ENCODE results near the gene RXRA. TPM values are rescaled to one million over a fixed set of nuclear protein-coding genes. Genes with fewer than 3 reads are reported as not detected.

RXRA gene
- total and polyA plus RNA-seq, 2 donors (not counting 1 experiment from before 2014, with no cell fraction given) = 2.6 to 6.8 TPM

- Histone ChIP-seq H2AFZ (ENCODE audit: insufficient read depth, low read depth, low read length, poor library complexity, severe bottlenecking) (no peak overlapping the region), H4K20me1 (ENCODE audit: control insufficient read depth, insufficient read depth, low read length, poor library complexity, severe bottlenecking) (peaks cover 6% of the 10 kb centered on the region), H3K79me2 (ENCODE audit: control insufficient read depth, insufficient read depth, low read length) (peaks cover 10% of the 10 kb centered on the region), H3K4me1 (ENCODE audit: control insufficient read depth in 2 of 2, insufficient read depth in 2 of 2, low read length in 2 of 2) (peaks cover 20 to 29% of the 10 kb centered on the region in 2 donors), H3K9me3 (ENCODE audit: control extremely low read depth in 1 of 3, control insufficient read depth in 2 of 3, insufficient read depth in 1 of 3, low read length in 2 of 3) (no peaks in the 10 kb centered on the region), H3K36me3 (replicated peaks in 1 of 2; ENCODE audit: control extremely low read depth in 1 of 2, control insufficient read depth in 1 of 2, extremely low read depth in 1 of 2, insufficient read depth in 2 of 2, low read length in 1 of 2) (no peaks in the 10 kb centered on the region), H3K27me3 (replicated peaks in 1 of 4; ENCODE audit: control extremely low read depth in 1 of 4, control insufficient read depth in 3 of 4, insufficient read depth in 4 of 4, low read length in 3 of 4) (no peaks in the 10 kb centered on the region), H3K4me3 (ENCODE audit: control extremely low read depth in 1 of 5, extremely low read depth in 1 of 5, insufficient read depth in 1 of 5, low read depth in 2 of 5, low read length in 4 of 5) (no peak overlapping the region), H3K4me2 (replicated peaks; ENCODE audit: low read depth, low read length, poor library complexity, severe bottlenecking) (peak overlapping the region; percentile 70), H3K9ac (ENCODE audit: low read length) (no peak overlapping the region), H3K27ac (ENCODE audit: low read length in 2 of 2) (no peak overlapping the region)
- Mint-ChIP-seq H3K27me3 (no peaks in the 10 kb centered on the region), H3K4me1 (peaks cover 26% of the 10 kb centered on the region), H3K4me3 (no peak overlapping the region), H3K9me3 (ENCODE audit: insufficient read depth) (no peaks in the 10 kb centered on the region), H3K27ac (no peak overlapping the region)
- DNase-seq (no peak), ATAC-seq (ENCODE audit: low read depth) (no peak)
- TF ChIP-seq CTCF (IDR thresholded peaks at IDR 0.05) (no peak), EZH2 (IDR thresholded peaks at IDR 0.05; ENCODE audit: borderline replicate concordance, insufficient read depth, low read depth, low read length, poor library complexity, severe bottlenecking) (no peak)
- intact Hi-C loops (cut with micrococcal nuclease) = no loop called here
- ChIA-PET POLR2A (interaction anchor here (0.6 kb wide), 1 partner anchor 558 kb away, joined by 3 read pairs; no protein-coding TSS in a partner anchor), CTCF (interaction anchor here (0.9 to 1.3 kb wide), 2 partner anchors 9 to 60 kb away, joined by 3 read pairs; no protein-coding TSS in a partner anchor)
- WGBS (ENCODE audit: insufficient coverage) = 90% methylated on average over 14 of the region's 14 CpGs
Measured at GRCh38 chr9:134382733-134383132, 56.5 kb downstream of the RXRA start.

DNA sequence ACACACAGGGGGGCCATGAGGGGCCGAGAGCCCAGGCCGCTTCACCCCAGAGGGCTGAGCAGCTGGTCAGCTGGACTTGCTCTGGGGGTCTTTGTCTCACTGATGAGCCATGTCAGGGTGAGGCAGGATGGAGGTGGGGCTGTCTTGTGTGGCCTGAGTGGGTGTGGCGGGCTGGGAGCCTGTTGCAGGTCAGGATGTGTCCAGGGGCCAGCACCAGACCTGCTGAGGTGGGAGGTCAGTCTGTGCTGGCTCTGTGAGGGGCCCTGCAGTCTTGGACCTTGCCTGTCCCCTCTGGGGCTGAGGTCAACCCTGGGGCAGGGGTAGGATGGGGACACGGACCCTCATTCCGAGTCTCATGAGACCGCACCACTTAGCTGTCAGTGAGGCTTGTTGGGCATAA lies 56.9 kb downstream of the RXRA start:
- H3K9ac ChIP-seq (ENCODE audit: low read length) = no peak overlapping the region
- POLR2A ChIA-PET = no interaction called here
- no peak overlapping the region for H3K27ac ChIP-seq (ENCODE audit: low read length in 2 of 2)
- no peaks in the 10 kb centered on the region for H3K36me3 ChIP-seq (replicated peaks in 1 of 2; ENCODE audit: control extremely low read depth in 1 of 2, control insufficient read depth in 1 of 2, extremely low read depth in 1 of 2, insufficient read depth in 2 of 2, low read length in 1 of 2)
- peaks cover 10% of the 10 kb centered on the region for H3K79me2 ChIP-seq (ENCODE audit: control insufficient read depth, insufficient read depth, low read length)
- no peaks in the 10 kb centered on the region for H3K27me3 ChIP-seq (replicated peaks in 1 of 4; ENCODE audit: control extremely low read depth in 1 of 4, control insufficient read depth in 3 of 4, insufficient read depth in 4 of 4, low read length in 3 of 4)
- H3K9me3 ChIP-seq (ENCODE audit: control extremely low read depth in 1 of 3, control insufficient read depth in 2 of 3, insufficient read depth in 1 of 3, low read length in 2 of 3) = no peaks in the 10 kb centered on the region
- no peak overlapping the region for H3K4me3 ChIP-seq (ENCODE audit: control extremely low read depth in 1 of 5, extremely low read depth in 1 of 5, insufficient read depth in 1 of 5, low read depth in 2 of 5, low read length in 4 of 5)
- 100% methylated on average over 6 of the region's 6 CpGs for WGBS (ENCODE audit: insufficient coverage)
- DNase-seq = no peak
- peaks cover 20 to 29% of the 10 kb centered on the region in 2 donors for H3K4me1 ChIP-seq (ENCODE audit: control insufficient read depth in 2 of 2, insufficient read depth in 2 of 2, low read length in 2 of 2)
- no peak for ATAC-seq (ENCODE audit: low read depth)
- no peak for TF ChIP-seq EZH2 (IDR thresholded peaks at IDR 0.05; ENCODE audit: borderline replicate concordance, insufficient read depth, low read depth, low read length, poor library complexity, severe bottlenecking)
- TF ChIP-seq CTCF (IDR thresholded peaks at IDR 0.05) = no peak
- no peaks in the 10 kb centered on the region for H3K27me3 Mint-ChIP-seq
- H2AFZ ChIP-seq (ENCODE audit: insufficient read depth, low read depth, low read length, poor library complexity, severe bottlenecking) = no peak overlapping the region
- peaks cover 2% of the 10 kb centered on the region for H4K20me1 ChIP-seq (ENCODE audit: control insufficient read depth, insufficient read depth, low read length, poor library complexity, severe bottlenecking)
- no peak overlapping the region for H3K27ac Mint-ChIP-seq
- CTCF ChIA-PET = interaction anchor here (1.0 to 1.3 kb wide), 2 partner anchors 8 to 59 kb away, joined by 3 read pairs; no protein-coding TSS in a partner anchor
- peaks cover 26% of the 10 kb centered on the region for H3K4me1 Mint-ChIP-seq
- no peak overlapping the region for H3K4me3 Mint-ChIP-seq
- intact Hi-C loops (cut with micrococcal nuclease) = no loop called here
- no peaks in the 10 kb centered on the region for H3K9me3 Mint-ChIP-seq (ENCODE audit: insufficient read depth)
- H3K4me2 ChIP-seq (replicated peaks; ENCODE audit: low read depth, low read length, poor library complexity, severe bottlenecking) = no peak overlapping the region
